GM21723 (cell line): ENCODE data around the gene BMP7.

Experiments
- ATAC-seq: cut with Tn5 transposase; IDR thresholded peaks from one replicate; pipeline ENCODE4 v1.9.1; 2021; ENCODE audit warnings: mild to moderate bottlenecking, moderate library complexity; ENCODE audit not compliant: unreplicated experiment

The BMP7 gene

GRCh38 chr20:57214427-57214826 lies 52.0 kb downstream of the BMP7 start:
- no peak for ATAC-seq

DNA sequence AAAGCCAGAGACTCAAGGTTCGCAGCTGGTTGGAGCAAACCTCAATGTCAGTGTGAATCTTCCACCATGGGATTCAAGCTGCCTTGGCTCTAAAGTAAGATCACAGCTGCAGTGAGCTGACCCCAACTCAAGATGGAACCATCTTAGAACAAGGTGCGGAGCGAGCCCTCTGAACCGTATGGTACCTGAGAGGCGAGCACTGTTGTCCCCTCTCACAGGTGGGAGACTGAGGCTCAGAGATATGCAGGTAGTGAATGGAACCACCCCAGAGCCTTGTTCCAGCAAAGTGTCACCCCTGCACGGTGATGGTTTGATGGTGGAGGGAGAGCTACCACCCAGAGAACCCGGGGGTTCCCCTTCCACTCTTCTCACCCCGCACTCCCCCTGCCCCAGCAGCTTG lies 52.5 kb downstream of the BMP7 start:
- ATAC-seq, result no peak

- no peak for ATAC-seq
Measured at GRCh38 chr20:57213291-57213690, 53.1 kb downstream of the BMP7 start.

DNA sequence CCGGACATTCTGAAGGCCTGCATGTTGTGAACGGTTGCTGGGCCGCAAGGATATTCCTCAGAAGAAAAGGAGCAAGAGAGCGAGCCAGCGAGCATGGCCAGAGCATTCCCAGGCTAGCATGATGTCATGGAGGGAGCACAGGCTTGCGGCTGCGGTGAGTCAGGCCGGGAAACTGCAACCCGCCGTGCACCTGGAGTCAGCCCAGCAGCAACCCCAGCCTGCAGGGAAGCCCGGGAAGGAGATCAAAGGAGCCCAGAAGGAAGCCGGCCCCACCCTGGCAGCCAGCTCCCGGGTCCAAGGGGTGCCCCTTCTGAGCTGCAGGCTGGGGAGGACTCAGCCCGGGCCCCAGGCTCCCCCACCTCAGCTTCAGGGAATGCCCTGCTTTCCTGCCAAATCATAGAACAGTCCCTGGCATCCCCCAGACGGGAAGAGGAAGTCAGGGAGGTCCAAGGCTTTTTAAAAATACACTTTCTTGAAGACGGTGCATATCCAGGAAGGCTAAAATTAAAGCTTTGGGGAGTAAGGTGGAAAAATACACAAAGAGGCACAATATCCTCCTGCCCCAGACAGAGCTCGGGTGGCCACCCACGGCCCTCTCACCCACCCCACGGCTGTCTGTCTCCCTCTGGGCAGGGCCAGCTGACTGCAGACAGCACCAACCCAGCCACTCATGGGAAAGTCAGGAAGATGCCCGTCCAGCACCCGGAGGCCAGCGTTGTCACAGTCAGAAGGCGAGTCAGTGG lies 53.7 kb downstream of the BMP7 start:
- ATAC-seq, result no peak

GRCh38 chr20:57211908-57212533 lies 54.4 kb downstream of the BMP7 start:
- no peak for ATAC-seq

- ATAC-seq, result no peak
Measured at GRCh38 chr20:57211406-57211805, 55.0 kb downstream of the BMP7 start.

DNA sequence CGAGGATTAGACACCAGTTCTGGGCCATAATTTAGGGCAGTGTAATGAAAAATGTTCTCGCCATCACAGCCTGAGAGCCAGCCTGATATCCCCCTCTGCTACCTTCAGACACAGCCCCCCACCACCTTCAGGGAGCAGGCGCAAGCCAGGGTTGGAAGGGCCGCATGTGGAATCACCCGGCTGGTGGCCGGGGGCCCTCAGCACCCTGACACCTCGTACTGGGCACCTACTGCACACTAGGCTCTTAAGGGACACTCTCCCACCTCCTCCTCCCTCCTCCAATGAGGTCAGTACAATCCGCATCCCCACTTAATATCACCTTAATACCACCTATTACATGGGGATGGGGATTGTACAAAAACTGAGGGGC lies 55.5 kb downstream of the BMP7 start:
- ATAC-seq, result no peak

DNA sequence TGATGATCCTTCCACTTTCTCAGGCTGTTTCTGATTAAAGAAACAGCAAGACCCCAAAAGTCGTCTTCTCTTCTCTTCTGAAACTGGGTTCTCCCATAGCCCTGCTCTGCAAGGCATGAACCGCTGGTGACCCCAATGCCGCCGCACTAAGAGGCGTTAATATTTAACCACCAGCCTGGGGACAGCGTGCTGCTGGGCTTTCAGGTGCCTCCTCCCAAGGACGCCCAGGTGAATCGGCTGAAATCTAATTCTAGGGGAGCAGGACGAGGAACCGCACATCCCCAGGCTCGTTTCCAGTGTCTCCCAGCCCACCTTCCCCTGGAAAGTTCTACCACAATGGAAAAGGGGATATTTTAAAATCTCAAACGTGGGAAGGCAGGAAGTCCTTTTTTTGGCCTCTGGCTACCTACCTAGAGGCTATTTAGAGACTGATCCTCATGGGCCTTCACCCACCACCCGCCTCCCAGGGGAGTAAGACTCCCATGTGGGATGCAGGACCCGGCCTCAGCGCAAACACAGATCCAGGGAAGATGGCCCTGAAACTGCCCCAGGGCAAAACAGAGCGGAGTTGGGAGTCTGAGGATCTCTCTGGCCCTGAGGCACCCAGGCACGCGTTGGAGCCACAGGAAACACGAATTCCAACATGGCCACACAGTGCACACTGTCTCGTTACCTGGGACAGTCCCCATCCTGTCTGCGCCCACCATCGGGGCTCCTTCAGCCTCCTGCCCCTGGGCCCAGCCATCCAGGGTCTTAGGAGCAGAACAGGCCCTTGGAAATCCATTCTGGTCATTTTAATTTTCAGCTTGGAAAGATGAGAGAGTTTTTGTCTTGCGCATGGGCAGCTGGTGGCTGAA lies 56.2 kb downstream of the BMP7 start:
- no peak for ATAC-seq

DNA sequence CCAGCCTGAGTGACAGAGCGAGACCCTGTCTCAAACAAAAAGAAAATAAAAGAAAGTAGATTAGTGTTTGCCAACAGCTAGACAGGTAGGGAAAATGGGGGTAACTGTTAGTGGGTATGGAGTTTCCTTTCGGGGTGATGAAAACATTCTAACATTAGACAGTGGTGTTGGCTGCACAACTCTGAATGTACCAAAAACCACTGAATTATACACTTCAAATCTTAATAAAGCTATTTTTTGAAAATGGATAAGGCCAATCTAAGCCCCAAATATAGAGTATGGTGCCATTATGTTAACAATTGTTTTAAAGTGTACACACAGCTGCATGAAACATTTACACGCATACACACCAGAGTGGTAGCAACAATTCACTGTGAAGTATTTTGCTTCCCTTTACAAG lies 57.0 kb downstream of the BMP7 start:
- ATAC-seq, result no peak

DNA sequence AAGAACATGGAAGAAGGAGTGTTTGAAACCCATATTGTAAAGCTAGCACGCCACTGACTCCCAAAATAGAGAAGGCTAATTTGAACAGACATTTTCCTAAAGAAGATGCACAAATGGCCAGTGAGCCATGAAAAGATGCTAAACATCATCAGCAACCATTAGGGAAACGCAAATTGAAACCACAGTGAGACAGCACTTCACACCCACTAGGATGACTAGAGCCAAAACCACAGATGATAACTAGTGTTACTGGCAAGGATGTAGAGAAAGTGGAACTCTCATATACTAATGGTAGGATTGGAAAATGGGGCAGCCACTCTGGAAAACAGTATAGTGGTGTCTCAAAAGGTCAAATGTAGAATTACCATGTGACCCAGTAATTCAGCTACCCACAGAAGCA lies 58.2 kb downstream of the BMP7 start:
- ATAC-seq, result no peak

GRCh38 chr20:57207251-57207650 lies 59.2 kb downstream of the BMP7 start:
- ATAC-seq, result no peak

- no peak for ATAC-seq
Measured at GRCh38 chr20:57205606-57206219, 60.7 kb downstream of the BMP7 start.

GRCh38 chr20:57203986-57204385 lies 62.5 kb downstream of the BMP7 start:
- no peak for ATAC-seq

DNA sequence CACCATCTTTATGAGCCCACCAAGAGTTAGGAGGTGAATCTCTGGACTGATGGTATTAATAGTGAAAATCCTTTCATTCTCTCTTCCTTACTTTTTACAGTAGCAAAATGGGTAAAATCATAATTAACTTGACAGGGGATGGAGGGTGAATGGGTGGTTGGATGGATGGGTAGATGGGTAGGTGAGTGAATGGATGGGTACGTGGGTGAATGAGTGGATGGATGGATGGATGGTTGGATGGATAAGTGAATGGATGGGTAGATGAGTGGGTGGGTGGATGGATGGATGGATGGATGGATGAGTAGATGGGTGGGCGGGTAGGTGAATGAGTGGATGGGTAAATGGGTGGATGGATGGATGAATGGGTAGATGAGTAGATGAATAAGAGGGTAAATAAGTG lies 63.2 kb downstream of the BMP7 start:
- no peak for ATAC-seq

GRCh38 chr20:57202309-57202708 lies 64.1 kb downstream of the BMP7 start:
- no peak for ATAC-seq

- ATAC-seq, result no peak
Measured at GRCh38 chr20:57200882-57201695, 65.4 kb downstream of the BMP7 start.

- ATAC-seq, result no peak
Measured at GRCh38 chr20:57199656-57200405, 66.6 kb downstream of the BMP7 start.

- no peak for ATAC-seq
Measured at GRCh38 chr20:57198132-57199072, 68.0 kb downstream of the BMP7 start.
